Keratinocyte (primary cell): ENCODE results near the gene TUFT1.

Experiments used
- CTCF ChIP-seq, 3 experiments: IDR thresholded peaks in 1 of 3; conservative IDR thresholded peaks in 1 of 3; optimal IDR thresholded peaks in 1 of 3; 2 replicates in 2 of 3; 3 replicates in 1 of 3; pipeline versions ENCODE3 to v1.5.1; 2011; ENCODE audit warnings: low read length in 3 of 3, mild to moderate bottlenecking in 3 of 3, moderate library complexity in 2 of 3, control low read depth in 1 of 3, inconsistent platforms in 1 of 3; ENCODE audit not compliant: insufficient read depth in 2 of 3; ENCODE audit errors: extremely low read depth in 1 of 3
- EZH2 ChIP-seq: IDR thresholded peaks from one replicate; pipeline ENCODE4 v1.6.1; 2012; ENCODE audit warnings: inconsistent platforms, mild to moderate bottlenecking, low read length, moderate library complexity

DNA sequence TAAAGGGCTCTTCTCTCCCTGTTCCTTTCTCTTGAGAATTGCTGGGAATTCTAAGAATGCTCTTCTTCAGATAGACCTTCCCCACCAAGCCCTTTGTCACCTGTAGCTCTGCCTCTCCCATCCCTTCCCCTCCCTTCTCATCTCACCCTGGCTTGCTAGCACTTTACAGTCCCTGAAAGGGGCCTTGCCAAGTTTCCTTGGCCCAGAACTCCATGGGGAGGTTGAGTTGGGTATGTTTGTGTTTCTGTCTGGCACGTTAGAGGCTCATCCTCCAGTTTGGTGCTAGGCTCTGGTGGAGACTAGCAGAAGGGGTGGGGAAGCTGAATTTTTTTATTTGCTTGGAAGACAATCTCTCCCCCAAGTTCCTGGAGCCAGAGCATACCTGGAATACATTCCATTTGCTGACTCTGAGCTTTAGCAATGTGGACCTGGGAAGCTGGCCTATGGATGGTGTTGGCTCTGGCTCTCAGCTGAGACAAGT, 24.0 kb upstream of the TUFT1 start:
- TF ChIP-seq CTCF (optimal IDR thresholded peaks at IDR 0.05 in 1 of 3, IDR thresholded peaks at IDR 0.05 in 1 of 3, conservative IDR thresholded peaks at IDR 0.05 in 1 of 3; ENCODE audit: extremely low read depth in 1 of 3, insufficient read depth in 2 of 3, low read length in 3 of 3) (no peak), EZH2 (no peak)
